Activated naive CD8-positive, alpha-beta T cell treated with anti-CD3 and anti-CD28 coated beads for 36 hours (primary cell): ENCODE measurements around the gene GOLGA5. TPM values are rescaled to one million over a fixed set of nuclear protein-coding genes. Genes with fewer than 3 reads are reported as not detected.
"Not testable (repeated sequence)": the region's sequence is repeated elsewhere in the genome, so short reads cannot be mapped to it uniquely, and the experiment has no call there.

ENCODE experiments used
- DNase-seq: peaks from one replicate; pipeline ENCODE4 v3.0.0; 2021
- H3K27ac Mint-ChIP-seq: one replicate; pipeline ENCODE4 v1.8.0; 2022; ENCODE audit warnings: mild to moderate bottlenecking, moderate library complexity, mixed read lengths
- H3K27me3 Mint-ChIP-seq: one replicate; pipeline ENCODE4 v1.8.0; 2022; ENCODE audit warnings: mild to moderate bottlenecking, mixed read lengths
- H3K36me3 Mint-ChIP-seq: one replicate; pipeline ENCODE4 v1.8.0; 2021; ENCODE audit warnings: mild to moderate bottlenecking, mixed read lengths
- H3K4me1 Mint-ChIP-seq: one replicate; pipeline ENCODE4 v1.8.0; 2021; ENCODE audit warnings: mixed read lengths
- H3K4me3 Mint-ChIP-seq: one replicate; pipeline ENCODE4 v1.8.0; 2022; ENCODE audit warnings: mild to moderate bottlenecking, moderate library complexity, mixed read lengths
- H3K9me3 Mint-ChIP-seq: one replicate; pipeline ENCODE4 v1.8.0; 2022; ENCODE audit warnings: mixed read lengths
- total RNA-seq, 2 experiments: library from RNA; stranded (reverse); gene quantifications; one replicate each; pipeline ENCODE4 v1.2.3, GENCODE V29; 2021

GOLGA5 gene
- total RNA-seq, result 10 to 100 TPM; 14.6 to 15.9 TPM

GRCh38 chr14:92793709-92794546, at the start of gene GOLGA5:
Gene GOLGA5, plus strand, starts transcription at chr14:92794305. Its CDS starts 3,133 bp downstream, at chr14:92797438.
- peak within 1 kb of the TSS; percentile 99 for H3K4me3 Mint-ChIP-seq
- H3K4me1 Mint-ChIP-seq, result peaks cover 34% of the 10 kb centered on the region
- peak within 1 kb of the TSS; percentile 95 for H3K27ac Mint-ChIP-seq
- DNase-seq, result peak; percentile 99
- no peaks in the 10 kb centered on the region for H3K27me3 Mint-ChIP-seq
- peaks cover 26% of the 10 kb centered on the region for H3K9me3 Mint-ChIP-seq
- peaks cover 20% of the 10 kb centered on the region for H3K36me3 Mint-ChIP-seq

- peaks cover 12% of the 10 kb centered on the region for H3K27me3 Mint-ChIP-seq
- peaks cover 41% of the 10 kb centered on the region for H3K4me1 Mint-ChIP-seq
- DNase-seq, result no peak
- H3K4me3 Mint-ChIP-seq, result peak overlapping the region; percentile 77
- no peak overlapping the region for H3K27ac Mint-ChIP-seq
- H3K9me3 Mint-ChIP-seq, result no peaks in the 10 kb centered on the region
- peaks cover 3% of the 10 kb centered on the region for H3K36me3 Mint-ChIP-seq
Measured at GRCh38 chr14:92747701-92748258, 46.3 kb upstream of the GOLGA5 start.

GRCh38 chr14:92748259-92749016, 45.7 kb upstream of the GOLGA5 start, which contains the start of gene LGMN:
Gene LGMN, minus strand, starts transcription at chr14:92748627. Its CDS starts 15,841 bp downstream, at chr14:92732786.
- H3K27ac Mint-ChIP-seq, result no peak within 1 kb of the TSS
- H3K36me3 Mint-ChIP-seq, result peaks cover 3% of the 10 kb centered on the region
- H3K9me3 Mint-ChIP-seq, result peaks cover 1% of the 10 kb centered on the region
- H3K4me3 Mint-ChIP-seq, result peak within 1 kb of the TSS; percentile 77
- peaks cover 41% of the 10 kb centered on the region for H3K4me1 Mint-ChIP-seq
- peak; percentile 85 for DNase-seq
- H3K27me3 Mint-ChIP-seq, result peaks cover 12% of the 10 kb centered on the region

GRCh38 chr14:92750222-92750728, 43.8 kb upstream of the GOLGA5 start:
- Mint-ChIP-seq H3K4me1 (peaks cover 45% of the 10 kb centered on the region), H3K27me3 (peaks cover 12% of the 10 kb centered on the region), H3K4me3 (peak overlapping the region; percentile 65)
- not testable (repeated sequence) for H3K27ac Mint-ChIP-seq, H3K9me3 Mint-ChIP-seq, H3K36me3 Mint-ChIP-seq
- peak; percentile 29 for DNase-seq

GRCh38 chr14:92750994-92751400, 43.1 kb upstream of the GOLGA5 start:
- Mint-ChIP-seq H3K4me1 (peaks cover 48% of the 10 kb centered on the region), H3K27me3 (peaks cover 12% of the 10 kb centered on the region), H3K27ac (no peak overlapping the region), H3K4me3 (peak overlapping the region; percentile 65), H3K9me3 (peaks cover 1% of the 10 kb centered on the region), H3K36me3 (peaks cover 3% of the 10 kb centered on the region)
- no peak for DNase-seq

- Mint-ChIP-seq H3K27me3 (peaks cover 12% of the 10 kb centered on the region), H3K4me1 (peaks cover 46% of the 10 kb centered on the region), H3K4me3 (no peak overlapping the region), H3K9me3 (peaks cover 1% of the 10 kb centered on the region), H3K36me3 (peaks cover 3% of the 10 kb centered on the region), H3K27ac (no peak overlapping the region)
- DNase-seq, result no peak
Measured at GRCh38 chr14:92751819-92752218, 42.3 kb upstream of the GOLGA5 start.

GRCh38 chr14:92753250-92753649, 40.9 kb upstream of the GOLGA5 start:
- peaks cover 12% of the 10 kb centered on the region for H3K27me3 Mint-ChIP-seq
- H3K36me3 Mint-ChIP-seq, result peaks cover 3% of the 10 kb centered on the region
- H3K9me3 Mint-ChIP-seq, result peaks cover 1% of the 10 kb centered on the region
- no peak for DNase-seq
- H3K27ac Mint-ChIP-seq, result no peak overlapping the region
- H3K4me1 Mint-ChIP-seq, result peaks cover 35% of the 10 kb centered on the region
- no peak overlapping the region for H3K4me3 Mint-ChIP-seq

- Mint-ChIP-seq H3K36me3 (peaks cover 4% of the 10 kb centered on the region), H3K9me3 (peaks cover 4% of the 10 kb centered on the region), H3K4me3 (no peak overlapping the region), H3K27me3 (no peaks in the 10 kb centered on the region), H3K4me1 (peaks cover 31% of the 10 kb centered on the region), H3K27ac (no peak overlapping the region)
- no peak for DNase-seq
Measured at GRCh38 chr14:92754966-92755365, 39.1 kb upstream of the GOLGA5 start.

GRCh38 chr14:92755495-92755894, 38.6 kb upstream of the GOLGA5 start:
- no peak overlapping the region for H3K4me3 Mint-ChIP-seq

GRCh38 chr14:92756446-92756845, 37.7 kb upstream of the GOLGA5 start:
- H3K27me3 Mint-ChIP-seq, result peaks cover 7% of the 10 kb centered on the region
- DNase-seq, result no peak
- peaks cover 1% of the 10 kb centered on the region for H3K36me3 Mint-ChIP-seq
- peaks cover 29% of the 10 kb centered on the region for H3K4me1 Mint-ChIP-seq
- H3K27ac Mint-ChIP-seq, result no peak overlapping the region
- no peak overlapping the region for H3K4me3 Mint-ChIP-seq
- H3K9me3 Mint-ChIP-seq, result peaks cover 4% of the 10 kb centered on the region

More at GRCh38 chr14:92755495-92755894, 38.6 kb upstream of the GOLGA5 start:
- Mint-ChIP-seq H3K4me1 (peaks cover 31% of the 10 kb centered on the region), H3K36me3 (peaks cover 2% of the 10 kb centered on the region), H3K27me3 (no peaks in the 10 kb centered on the region), H3K9me3 (peaks cover 4% of the 10 kb centered on the region), H3K27ac (no peak overlapping the region)
- DNase-seq, result no peak

GRCh38 chr14:92759300-92759678, 34.8 kb upstream of the GOLGA5 start:
- Mint-ChIP-seq H3K36me3 (peaks cover 1% of the 10 kb centered on the region), H3K4me3 (no peak overlapping the region), H3K27ac (peak overlapping the region; percentile 21), H3K4me1 (peaks cover 25% of the 10 kb centered on the region), H3K9me3 (peaks cover 2% of the 10 kb centered on the region), H3K27me3 (peaks cover 16% of the 10 kb centered on the region)
- DNase-seq, result peak; percentile 27

- H3K4me3 Mint-ChIP-seq, result peak overlapping the region; percentile 12
- H3K9me3 Mint-ChIP-seq, result peaks cover 2% of the 10 kb centered on the region
- H3K27me3 Mint-ChIP-seq, result peaks cover 16% of the 10 kb centered on the region
- H3K27ac Mint-ChIP-seq, result peak overlapping the region; percentile 21
- peaks cover 1% of the 10 kb centered on the region for H3K36me3 Mint-ChIP-seq
- peaks cover 25% of the 10 kb centered on the region for H3K4me1 Mint-ChIP-seq
- peak; percentile 49 for DNase-seq
Measured at GRCh38 chr14:92759679-92760523, 34.2 kb upstream of the GOLGA5 start.

- no peak overlapping the region for H3K4me3 Mint-ChIP-seq
- peaks cover 19% of the 10 kb centered on the region for H3K4me1 Mint-ChIP-seq
- H3K9me3 Mint-ChIP-seq, result peaks cover 2% of the 10 kb centered on the region
- no peak for DNase-seq
- H3K36me3 Mint-ChIP-seq, result peaks cover 1% of the 10 kb centered on the region
- H3K27me3 Mint-ChIP-seq, result peaks cover 18% of the 10 kb centered on the region
- H3K27ac Mint-ChIP-seq, result no peak overlapping the region
Measured at GRCh38 chr14:92760524-92760805, 33.6 kb upstream of the GOLGA5 start.
